GM13977 (cell line): Measurements from ENCODE around the gene CCDC169.

ENCODE experiments used
- DNase-seq: peaks from one replicate; pipeline ENCODE4 v3.0.0; 2012; ENCODE audit warnings: low spot score
- CTCF ChIP-seq: IDR thresholded peaks from 2 replicates; pipeline ENCODE4 v1.5.1; 2012; ENCODE audit warnings: mild to moderate bottlenecking, control low read depth; ENCODE audit not compliant: insufficient read depth; ENCODE audit errors: extremely low read depth, missing control alignments
- in situ Hi-C: fragments of 300-500 bp; cut with MboI; formaldehyde crosslinking; loops from one replicate; pipeline ENCODE4 v1.12.0; 2022; ENCODE audit warnings: low sequenced_read_pairs, low pct_unique_long_range_greater_than_20kb, mixed read lengths, inconsistent platforms; ENCODE audit not compliant: unreplicated experiment

The CCDC169 gene

GRCh38 chr13:36214163-36214921, 83.3 kb downstream of the CCDC169 start, which contains the start of gene SOHLH2:
Gene SOHLH2, minus strand, starts transcription at chr13:36214556. Its CDS starts 30 bp downstream, at chr13:36214526.
- no peak for DNase-seq
- TF ChIP-seq CTCF, result no peak
- in situ Hi-C loops, result no loop called here

GRCh38 chr13:36212789-36213188, 84.8 kb downstream of the CCDC169 start:
- DNase-seq, result no peak
- in situ Hi-C loops, result no loop called here

GRCh38 chr13:36211567-36211966, 86.0 kb downstream of the CCDC169 start:
- in situ Hi-C loops, result no loop called here
- DNase-seq, result no peak
- no peak for TF ChIP-seq CTCF

More at GRCh38 chr13:36212789-36213188, 84.8 kb downstream of the CCDC169 start:
- no peak for TF ChIP-seq CTCF

DNA sequence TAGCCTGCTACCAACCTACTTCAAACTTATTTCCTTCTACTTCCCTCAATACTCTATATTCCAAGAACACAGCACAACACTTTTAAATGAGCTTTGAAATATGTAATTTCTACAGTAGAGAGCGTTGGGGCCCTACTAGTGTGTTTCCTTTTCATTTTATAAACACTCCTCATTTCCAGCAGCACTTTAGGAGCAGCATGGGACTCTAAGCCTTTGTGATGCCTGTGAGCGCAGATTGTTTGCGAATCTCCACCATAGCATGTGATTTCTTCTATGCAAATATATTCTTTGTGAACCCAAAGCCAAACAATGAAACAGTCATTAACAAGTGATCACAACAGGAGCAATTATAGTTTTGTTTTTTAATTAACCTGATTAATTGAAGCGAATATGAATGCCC, 86.9 kb downstream of the CCDC169 start:
- in situ Hi-C loops, result no loop called here
- no peak for DNase-seq
- no peak for TF ChIP-seq CTCF

GRCh38 chr13:36207672-36208071, 89.9 kb downstream of the CCDC169 start:
- no peak for DNase-seq
- in situ Hi-C loops, result no loop called here
- TF ChIP-seq CTCF, result no peak

DNA sequence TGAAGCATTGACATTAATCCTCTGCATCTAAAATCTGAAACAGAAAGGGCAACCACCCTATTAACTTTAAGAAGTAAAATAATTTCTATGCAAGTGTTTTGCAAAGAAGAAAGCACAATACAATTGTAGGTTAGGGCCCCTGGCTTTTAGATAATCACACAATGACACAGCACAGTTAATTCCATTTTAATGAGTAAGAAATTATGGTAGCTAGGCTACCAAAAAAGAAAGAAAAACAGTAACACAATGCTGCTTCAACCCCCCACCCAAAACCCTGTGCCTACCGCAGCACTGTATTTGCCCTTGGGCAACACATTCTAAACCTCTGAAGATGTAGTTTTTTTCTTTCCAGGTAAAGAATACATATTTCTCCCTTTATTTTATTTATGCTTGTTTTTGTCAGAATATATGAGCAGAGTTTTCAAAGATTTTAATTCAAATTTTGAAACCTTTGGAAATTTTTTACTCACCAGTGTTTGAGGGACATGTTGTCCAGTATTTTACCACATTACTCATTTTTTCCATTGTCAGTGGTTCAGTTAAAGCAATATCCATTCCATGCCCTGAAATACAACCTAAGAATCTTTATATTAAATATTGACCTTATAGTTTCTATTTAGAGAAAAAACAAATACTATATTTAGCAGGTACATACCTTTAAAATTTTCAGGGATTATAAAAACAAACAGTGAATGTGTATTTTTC, 104.3 kb downstream of the CCDC169 start:
- TF ChIP-seq CTCF, result no peak
- in situ Hi-C loops, result no loop called here
- no peak for DNase-seq
